HG03575 (cell line): Measurements from ENCODE around the gene FAAP100.

Source experiments
- ATAC-seq: cut with Tn5 transposase; IDR thresholded peaks from one replicate; pipeline ENCODE4 v1.9.1; 2021; ENCODE audit not compliant: unreplicated experiment, insufficient number of reproducible peaks, low FRiP score; ENCODE audit errors: extremely low read depth

The FAAP100 gene

GRCh38 chr17:81577278-81578000 lies 25.3 kb upstream of the FAAP100 start:
- ATAC-seq = no peak

GRCh38 chr17:81576621-81577277 lies 24.6 kb upstream of the FAAP100 start:
- ATAC-seq = no peak

- no peak for ATAC-seq
These were observed 23.7 kb upstream of the FAAP100 start for GRCh38 chr17:81575836-81576235.

- ATAC-seq = no peak
These were observed 22.4 kb upstream of the FAAP100 start for GRCh38 chr17:81574643-81574956.

GRCh38 chr17:81573794-81574642 lies 21.9 kb upstream of the FAAP100 start:
- ATAC-seq = no peak

- ATAC-seq = no peak
These were observed 20.5 kb upstream of the FAAP100 start for GRCh38 chr17:81572563-81573168.

- ATAC-seq = no peak
These were observed 18.8 kb upstream of the FAAP100 start for GRCh38 chr17:81570964-81571363.

- no peak for ATAC-seq
These were observed 17.9 kb upstream of the FAAP100 start for GRCh38 chr17:81569986-81570514.

- ATAC-seq = no peak
These were observed 16.3 kb upstream of the FAAP100 start for GRCh38 chr17:81568416-81568815.

- no peak for ATAC-seq
These were observed 15.0 kb upstream of the FAAP100 start for GRCh38 chr17:81567191-81567590.

GRCh38 chr17:81566461-81567126 lies 14.4 kb upstream of the FAAP100 start:
- ATAC-seq = no peak

- no peak for ATAC-seq
These were observed 13.1 kb upstream of the FAAP100 start for GRCh38 chr17:81565231-81565630.

GRCh38 chr17:81564778-81565177 lies 12.6 kb upstream of the FAAP100 start:
- ATAC-seq = no peak

- no peak for ATAC-seq
These were observed 11.9 kb upstream of the FAAP100 start for GRCh38 chr17:81563861-81564586.

- no peak for ATAC-seq
These were observed 9.3 kb upstream of the FAAP100 start for GRCh38 chr17:81561494-81561885.

- ATAC-seq = no peak
These were observed 7.0 kb upstream of the FAAP100 start for GRCh38 chr17:81558941-81559806.

GRCh38 chr17:81558115-81558468 lies 5.9 kb upstream of the FAAP100 start:
- no peak for ATAC-seq
